ENCODE data around the gene AKAP6. TPM values are rescaled to one million over a fixed set of nuclear protein-coding genes. Genes with fewer than 3 reads are reported as not detected.

The AKAP6 gene
- total RNA-seq, 1 donor from 2014 or later: 2.8 TPM

GRCh38 chr14:32478050-32478449 lies 149.0 kb downstream of the AKAP6 start:
- Histone ChIP-seq H3K4me3 (ENCODE audit: insufficient read depth, low read depth, low read length) (no peak overlapping the region), H4K20me1 (ENCODE audit: insufficient read depth, low read length) (no peaks in the 10 kb centered on the region), H3K4me2 (ENCODE audit: low read length) (no peak overlapping the region), H3K27ac (ENCODE audit: low read depth, low read length) (no peak overlapping the region), H3K4me1 (ENCODE audit: insufficient read depth, low read length) (peaks cover 7% of the 10 kb centered on the region), H3K36me3 (ENCODE audit: insufficient read depth, low read length) (no peaks in the 10 kb centered on the region), H2AFZ (ENCODE audit: low read depth, low read length) (peak overlapping the region; percentile 43), H3K9me3 (ENCODE audit: insufficient read depth, low read depth, low read length) (no peaks in the 10 kb centered on the region), H3K27me3 (ENCODE audit: insufficient read depth, low read length) (no peaks in the 10 kb centered on the region), H3K9ac (ENCODE audit: low read length) (no peak overlapping the region), H3K79me2 (ENCODE audit: insufficient read depth, low read length) (no peaks in the 10 kb centered on the region)
- no peak overlapping the region for H3K27ac Mint-ChIP-seq (ENCODE audit: unreplicated experiment)
- H3K27me3 Mint-ChIP-seq (ENCODE audit: low read depth, unreplicated experiment): no peaks in the 10 kb centered on the region
- DNase-seq (ENCODE audit: low read depth) (peak; percentile 40), FAIRE-seq (peak; percentile 63)
- H3K4me1 Mint-ChIP-seq (ENCODE audit: low read depth, unreplicated experiment): peaks cover 18% of the 10 kb centered on the region
- H3K36me3 Mint-ChIP-seq (ENCODE audit: low read depth, unreplicated experiment): no peaks in the 10 kb centered on the region
- TF ChIP-seq CTCF (IDR thresholded peaks at IDR 0.05; ENCODE audit: insufficient read depth, low read depth, low read length) (no peak), EZH2 (IDR thresholded peaks at IDR 0.05; ENCODE audit: insufficient read depth, low read length) (no peak)
- H3K9me3 Mint-ChIP-seq (ENCODE audit: unreplicated experiment): no peaks in the 10 kb centered on the region
- no peak overlapping the region for H3K4me3 Mint-ChIP-seq (ENCODE audit: unreplicated experiment)

- Histone ChIP-seq H3K9me3 (ENCODE audit: insufficient read depth, low read depth, low read length) (no peaks in the 10 kb centered on the region), H4K20me1 (ENCODE audit: insufficient read depth, low read length) (no peaks in the 10 kb centered on the region), H3K4me2 (ENCODE audit: low read length) (peak overlapping the region; percentile 15), H3K4me1 (ENCODE audit: insufficient read depth, low read length) (no peaks in the 10 kb centered on the region), H3K27me3 (ENCODE audit: insufficient read depth, low read length) (no peaks in the 10 kb centered on the region), H2AFZ (ENCODE audit: low read depth, low read length) (no peak overlapping the region), H3K36me3 (ENCODE audit: insufficient read depth, low read length) (no peaks in the 10 kb centered on the region), H3K9ac (ENCODE audit: low read length) (no peak overlapping the region), H3K4me3 (ENCODE audit: insufficient read depth, low read depth, low read length) (no peak overlapping the region), H3K27ac (ENCODE audit: low read depth, low read length) (no peak overlapping the region), H3K79me2 (ENCODE audit: insufficient read depth, low read length) (no peaks in the 10 kb centered on the region)
- FAIRE-seq: peak; percentile 91
- H3K4me1 Mint-ChIP-seq (ENCODE audit: low read depth, unreplicated experiment): peaks cover 5% of the 10 kb centered on the region
- peak; percentile 68 for DNase-seq (ENCODE audit: low read depth)
- H3K27ac Mint-ChIP-seq (ENCODE audit: unreplicated experiment): no peak overlapping the region
- no peak overlapping the region for H3K4me3 Mint-ChIP-seq (ENCODE audit: unreplicated experiment)
- no peaks in the 10 kb centered on the region for H3K27me3 Mint-ChIP-seq (ENCODE audit: low read depth, unreplicated experiment)
- TF ChIP-seq EZH2 (IDR thresholded peaks at IDR 0.05; ENCODE audit: insufficient read depth, low read length): no peak
- H3K36me3 Mint-ChIP-seq (ENCODE audit: low read depth, unreplicated experiment): no peaks in the 10 kb centered on the region
- H3K9me3 Mint-ChIP-seq (ENCODE audit: unreplicated experiment): no peaks in the 10 kb centered on the region
These were observed 151.2 kb downstream of the AKAP6 start for GRCh38 chr14:32480337-32480736.

GRCh38 chr14:32481707-32482106 lies 152.6 kb downstream of the AKAP6 start:
- H3K4me3 ChIP-seq (ENCODE audit: insufficient read depth, low read depth, low read length): no peak overlapping the region
- DNase-seq (ENCODE audit: low read depth): no peak
- Mint-ChIP-seq H3K27ac (ENCODE audit: unreplicated experiment) (no peak overlapping the region), H3K36me3 (ENCODE audit: low read depth, unreplicated experiment) (no peaks in the 10 kb centered on the region), H3K4me3 (ENCODE audit: unreplicated experiment) (no peak overlapping the region), H3K27me3 (ENCODE audit: low read depth, unreplicated experiment) (no peaks in the 10 kb centered on the region), H3K4me1 (ENCODE audit: low read depth, unreplicated experiment) (peaks cover 5% of the 10 kb centered on the region), H3K9me3 (ENCODE audit: unreplicated experiment) (peaks cover 2% of the 10 kb centered on the region)
- no peaks in the 10 kb centered on the region for H3K4me1 ChIP-seq (ENCODE audit: insufficient read depth, low read length)
- FAIRE-seq: no peak
- TF ChIP-seq CTCF (IDR thresholded peaks at IDR 0.05; ENCODE audit: insufficient read depth, low read depth, low read length): no peak
- TF ChIP-seq EZH2 (IDR thresholded peaks at IDR 0.05; ENCODE audit: insufficient read depth, low read length): no peak
- H2AFZ ChIP-seq (ENCODE audit: low read depth, low read length): no peak overlapping the region
- no peak overlapping the region for H3K9ac ChIP-seq (ENCODE audit: low read length)
- H3K4me2 ChIP-seq (ENCODE audit: low read length): no peak overlapping the region
- H3K27me3 ChIP-seq (ENCODE audit: insufficient read depth, low read length): no peaks in the 10 kb centered on the region
- no peaks in the 10 kb centered on the region for H3K9me3 ChIP-seq (ENCODE audit: insufficient read depth, low read depth, low read length)
- H3K79me2 ChIP-seq (ENCODE audit: insufficient read depth, low read length): no peaks in the 10 kb centered on the region
- no peaks in the 10 kb centered on the region for H3K36me3 ChIP-seq (ENCODE audit: insufficient read depth, low read length)
- H3K27ac ChIP-seq (ENCODE audit: low read depth, low read length): no peak overlapping the region
- no peaks in the 10 kb centered on the region for H4K20me1 ChIP-seq (ENCODE audit: insufficient read depth, low read length)
